PC-9 (cell line): ENCODE results near the gene SCRT2.

Experiments used
- CTCF ChIP-seq: fragments of 200-600 bp; sonication (generic); conservative IDR thresholded peaks from 2 replicates; pipeline ENCODE4 v1.6.1; 2017; ENCODE audit warnings: mixed run types, antibody characterized with exemption, mild to moderate bottlenecking, moderate library complexity
- EZH2 ChIP-seq: fragments of 200-600 bp; sonication (generic); IDR thresholded peaks from 2 replicates; pipeline ENCODE4 v1.8.0; 2017; ENCODE audit warnings: antibody characterized with exemption, low read depth

GRCh38 chr20:676967-677366 is 1.4 kb upstream of the SCRT2 start:
- TF ChIP-seq EZH2 = no peak
- TF ChIP-seq CTCF = no peak
